ENCODE results near the gene ARGFX.
"Not testable (repeated sequence)": the region's sequence is repeated elsewhere in the genome, so short reads cannot be mapped to it uniquely, and the experiment has no call there.

ARGFX gene

DNA sequence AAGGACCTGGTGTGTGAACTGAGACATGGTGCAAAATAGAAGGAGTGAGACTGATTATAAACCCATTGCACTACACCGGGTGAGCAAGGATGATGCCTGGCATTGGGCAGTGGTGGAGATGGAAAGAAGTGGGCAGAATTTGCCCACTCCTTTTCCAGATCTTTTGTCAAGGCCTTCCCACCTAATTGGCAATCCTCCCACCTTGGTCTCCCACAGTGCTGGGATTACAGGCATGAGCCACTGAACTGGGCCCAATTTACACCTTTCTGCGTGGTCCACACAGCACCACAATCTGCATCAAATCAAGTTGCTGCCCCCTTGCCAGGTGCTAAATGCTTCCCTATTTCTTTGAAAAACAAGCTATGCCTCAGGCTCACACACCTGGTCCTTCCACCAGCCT, 30.8 kb downstream of the ARGFX start:
- DNase-seq (ENCODE audit: low read depth in 1 of 2, low spot score in 1 of 2): no peak

DNA sequence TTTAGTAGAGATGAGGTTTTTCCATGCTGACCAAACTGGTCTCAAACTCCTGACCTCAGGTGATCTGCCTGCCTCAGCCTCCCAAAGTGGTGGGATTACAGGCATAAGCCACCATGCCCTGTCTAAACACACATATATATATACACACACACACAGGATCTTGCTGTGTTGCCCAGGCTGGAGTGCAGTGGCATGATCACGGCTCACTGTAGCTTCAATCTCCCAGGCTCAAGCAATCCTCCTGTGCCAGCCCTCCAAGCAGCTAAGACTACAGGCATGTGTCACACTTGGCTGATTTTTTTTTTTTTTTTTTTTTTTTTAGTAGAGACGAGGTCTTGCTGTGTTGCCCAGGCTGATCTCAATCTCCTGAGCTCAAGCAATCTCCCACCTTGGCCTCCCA, 32.2 kb downstream of the ARGFX start:
- not testable (repeated sequence) for DNase-seq (ENCODE audit: low read depth in 1 of 2, low spot score in 1 of 2)

DNA sequence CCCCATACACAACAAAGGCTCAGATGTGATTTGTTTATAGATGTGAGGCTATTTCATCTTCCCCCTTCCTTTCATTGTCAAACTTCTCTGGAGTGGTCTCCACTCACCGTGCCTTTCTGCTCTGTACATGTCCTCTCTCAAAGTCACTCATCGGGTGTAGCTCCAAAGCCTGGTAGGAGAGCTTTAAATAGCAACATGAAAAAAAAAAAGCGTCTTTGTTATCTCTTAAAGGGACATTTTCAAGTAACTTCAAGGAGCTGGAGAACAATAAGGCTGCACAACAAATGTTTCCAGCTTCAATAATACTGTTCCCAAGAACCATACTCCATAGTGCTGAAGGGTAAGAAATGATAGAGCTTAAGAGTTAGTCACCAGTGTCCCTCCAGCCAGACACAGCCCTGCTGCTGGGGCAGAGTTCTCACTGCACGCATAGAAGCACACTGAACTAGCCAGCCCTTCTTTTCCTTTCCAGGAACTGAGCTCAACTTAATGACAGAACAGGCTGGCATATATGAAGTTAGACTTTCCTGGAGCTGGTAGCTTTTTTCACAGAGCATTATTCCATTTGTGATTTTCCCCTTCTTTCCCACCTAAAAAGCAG, 33.6 kb downstream of the ARGFX start:
- DNase-seq (ENCODE audit: low read depth in 1 of 2, low spot score in 1 of 2): no peak

DNA sequence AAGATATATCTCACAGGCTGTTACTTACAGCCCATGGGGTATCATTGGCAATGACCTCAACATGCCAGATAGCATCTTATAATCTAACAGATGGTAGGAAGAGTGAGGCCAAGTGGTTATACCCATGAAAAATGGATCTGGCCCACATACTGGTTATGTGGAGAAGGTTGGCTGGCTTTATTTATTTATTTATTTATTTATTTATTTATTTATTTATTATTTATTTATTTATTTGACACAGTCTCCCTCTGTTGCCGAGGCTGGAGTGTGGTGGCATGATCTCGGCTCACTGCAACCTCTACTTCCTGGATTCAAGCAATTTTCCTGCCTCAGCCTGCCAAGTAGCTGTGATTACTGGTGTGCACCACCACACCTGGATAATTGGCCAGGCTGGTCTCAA, 37.0 kb downstream of the ARGFX start:
- no peak for DNase-seq (ENCODE audit: low read depth in 1 of 2, low spot score in 1 of 2)

DNA sequence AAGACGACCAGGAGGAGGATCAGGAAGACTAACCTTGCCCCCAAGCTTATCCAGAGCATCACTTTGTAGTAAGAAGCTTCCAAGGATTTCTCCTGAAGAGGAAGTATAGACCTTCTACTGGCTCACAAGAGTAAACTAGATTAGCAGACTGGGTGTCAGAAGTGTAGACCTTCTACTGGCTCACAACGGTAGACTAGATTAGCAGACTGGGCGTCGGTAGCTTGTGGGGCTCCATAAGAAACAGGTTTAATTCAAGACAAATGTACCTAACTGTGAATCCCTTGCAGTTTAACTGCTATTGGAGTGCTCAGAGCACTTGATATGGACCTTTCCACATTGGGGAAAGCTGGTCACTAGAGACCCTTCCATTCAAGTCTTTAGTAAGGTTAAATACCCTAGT, 38.4 kb downstream of the ARGFX start:
- DNase-seq (ENCODE audit: low read depth in 1 of 2, low spot score in 1 of 2): no peak

Measured in activated T-helper 1 cell treated with anti-CD3 and anti-CD28 coated beads, Interleukin-2, amount 50 U/mL, for 16 hours (primary cell).